PC-9 (cell line): ENCODE data around the gene IFITM1.

Source experiments
- CTCF ChIP-seq: fragments of 200-600 bp; sonication (generic); conservative IDR thresholded peaks from 2 replicates; pipeline ENCODE4 v1.6.1; 2017; ENCODE audit warnings: mixed run types, antibody characterized with exemption, mild to moderate bottlenecking, moderate library complexity
- EZH2 ChIP-seq: fragments of 200-600 bp; sonication (generic); IDR thresholded peaks from 2 replicates; pipeline ENCODE4 v1.8.0; 2017; ENCODE audit warnings: antibody characterized with exemption, low read depth

GRCh38 chr11:305844-306211, 8.0 kb upstream of the IFITM1 start:
- TF ChIP-seq CTCF = no peak
- no peak for TF ChIP-seq EZH2
